Lung (tissue), 12 donors: ENCODE measurements around the gene UBXN4. TPM values are rescaled to one million over a fixed set of nuclear protein-coding genes. Genes with fewer than 3 reads are reported as not detected.

ENCODE experiments used
- ATAC-seq: fragments of 200-7000 bp; cut with Tn5 transposase; one replicate; pipeline ENCODE4 v1.9.1; 2020; ENCODE audit warnings: moderate number of reproducible peaks; ENCODE audit not compliant: insufficient read depth, low FRiP score
- DNase-seq, 3 donors: peaks; one replicate each; pipeline ENCODE4 v3.0.0-alpha.2; 2013 to 2017
- H3K27ac ChIP-seq, 2 donors: one replicate each; pipeline ENCODE4 v1.5.1; 2013; ENCODE audit warnings: mild to moderate bottlenecking in 2 of 2, moderate library complexity in 2 of 2, control low read depth in 1 of 2, inconsistent platforms in 1 of 2, low read depth in 1 of 2, low read length in 1 of 2
- H3K27me3 ChIP-seq, 3 donors: one replicate each; pipeline ENCODE4 v1.5.1; 2013; ENCODE audit warnings: low read length in 2 of 3; ENCODE audit not compliant: control insufficient read depth in 3 of 3, insufficient read depth in 3 of 3
- H3K36me3 ChIP-seq, 4 donors: one replicate each; pipeline ENCODE4 v1.5.1; 2013; ENCODE audit warnings: low read length in 4 of 4, mild to moderate bottlenecking in 1 of 4, moderate library complexity in 1 of 4; ENCODE audit not compliant: control insufficient read depth in 4 of 4, insufficient read depth in 4 of 4
- H3K4me1 ChIP-seq, 5 donors: one replicate each; pipeline ENCODE4 v1.5.1; 2013; ENCODE audit warnings: low read length in 5 of 5, mild to moderate bottlenecking in 2 of 5, moderate library complexity in 1 of 5; ENCODE audit not compliant: control insufficient read depth in 5 of 5, insufficient read depth in 5 of 5
- H3K4me3 ChIP-seq: one replicate; pipeline ENCODE4 v1.5.1; 2013; ENCODE audit warnings: mild to moderate bottlenecking, control low read depth, moderate library complexity
- H3K9ac ChIP-seq, 2 donors: one replicate each; pipeline ENCODE4 v1.5.1; 2013; ENCODE audit warnings: low read length in 2 of 2, control low read depth in 1 of 2; ENCODE audit not compliant: insufficient read depth in 1 of 2
- H3K9me3 ChIP-seq, 4 donors: one replicate each; pipeline ENCODE4 v1.5.1; 2013; ENCODE audit warnings: low read length in 3 of 4, mild to moderate bottlenecking in 1 of 4, moderate library complexity in 1 of 4; ENCODE audit not compliant: control insufficient read depth in 4 of 4, insufficient read depth in 3 of 4
- whole genome bisulfite sequencing, 2 donors: extraction: QIAGEN DNeasy Blood & Tissue Kit; methylation state at CpG; one replicate each; pipeline ENCODE4 v1.1.7; 2013; 5-methylcytosine and 5-hydroxymethylcytosine counted together
- polyA plus RNA-seq, 2 donors: library from polyadenylated mRNA; stranded (reverse); fragments of 200-250 nt; gene quantifications; one replicate each; pipeline ENCODE4 v1.2.1, GENCODE V29; 2013
- total RNA-seq, 2 donors: library from RNA; depleted of rRNA in 1 of 2; stranded (reverse); fragments of >200 nt in 1 of 2; gene quantifications; one replicate each; pipeline ENCODE4 v1.2.1, GENCODE V29; 2014 to 2021
- TF ChIP-seq, protein P1 (sequence below): IDR thresholded peaks from 2 replicates; pipeline ENCODE4 v1.5.1; 2012; ENCODE audit warnings: mild to moderate bottlenecking; ENCODE audit errors: control extremely low read depth, extremely low read depth
- donor health status: control.
- donor health status: control.
- donor health status: Bipolar disorder and iron deficiency.
- donor health status: healthy.
- donor health status: DM: yes; HTN: yes; CAD: no.

UBXN4 gene
- total and polyA plus RNA-seq, 4 donors: 39.7 to 121 (median 65.9) TPM

GRCh38 chr2:135741043-135741394 is 636 bp upstream of the UBXN4 start:
- no peak overlapping the region for H3K9ac ChIP-seq
- TF ChIP-seq, protein P1, sequence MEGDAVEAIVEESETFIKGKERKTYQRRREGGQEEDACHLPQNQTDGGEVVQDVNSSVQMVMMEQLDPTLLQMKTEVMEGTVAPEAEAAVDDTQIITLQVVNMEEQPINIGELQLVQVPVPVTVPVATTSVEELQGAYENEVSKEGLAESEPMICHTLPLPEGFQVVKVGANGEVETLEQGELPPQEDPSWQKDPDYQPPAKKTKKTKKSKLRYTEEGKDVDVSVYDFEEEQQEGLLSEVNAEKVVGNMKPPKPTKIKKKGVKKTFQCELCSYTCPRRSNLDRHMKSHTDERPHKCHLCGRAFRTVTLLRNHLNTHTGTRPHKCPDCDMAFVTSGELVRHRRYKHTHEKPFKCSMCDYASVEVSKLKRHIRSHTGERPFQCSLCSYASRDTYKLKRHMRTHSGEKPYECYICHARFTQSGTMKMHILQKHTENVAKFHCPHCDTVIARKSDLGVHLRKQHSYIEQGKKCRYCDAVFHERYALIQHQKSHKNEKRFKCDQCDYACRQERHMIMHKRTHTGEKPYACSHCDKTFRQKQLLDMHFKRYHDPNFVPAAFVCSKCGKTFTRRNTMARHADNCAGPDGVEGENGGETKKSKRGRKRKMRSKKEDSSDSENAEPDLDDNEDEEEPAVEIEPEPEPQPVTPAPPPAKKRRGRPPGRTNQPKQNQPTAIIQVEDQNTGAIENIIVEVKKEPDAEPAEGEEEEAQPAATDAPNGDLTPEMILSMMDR: no peak

GRCh38 chr2:135742325-135742757 is 686 bp downstream of the UBXN4 start:
- 0 to 1% methylated on average over 34 of the region's 34 CpGs for WGBS, 2 donors
- H3K4me1 ChIP-seq: peaks cover 2 to 9% (median 6%) of the 10 kb centered on the region in 5 donors
- peaks cover 0 to 12% (median 5%) of the 10 kb centered on the region in 4 donors for H3K36me3 ChIP-seq
- ATAC-seq (peak; percentile 43), DNase-seq (peak; percentile 68 to 84 (median 77))
- H3K27me3 ChIP-seq: no peaks in the 10 kb centered on the region
- H3K4me3 ChIP-seq: peak overlapping the region; percentile 82
- peak overlapping the region; percentile 99 for H3K27ac ChIP-seq
- TF ChIP-seq, protein P1: no peak
- H3K9ac ChIP-seq: peak overlapping the region; percentile 98 to 100
- no peaks in the 10 kb centered on the region for H3K9me3 ChIP-seq

More at GRCh38 chr2:135741043-135741394, 636 bp upstream of the UBXN4 start:
- no peaks in the 10 kb centered on the region for H3K9me3 ChIP-seq
- no peaks in the 10 kb centered on the region for H3K27me3 ChIP-seq
- 78 to 85% methylated on average over 11 of the region's 11 CpGs for WGBS, 2 donors
- no peak overlapping the region for H3K4me3 ChIP-seq
- DNase-seq (no peak), ATAC-seq (no peak)
- H3K36me3 ChIP-seq: peaks cover 0 to 10% (median 2%) of the 10 kb centered on the region in 4 donors
- H3K27ac ChIP-seq: peak overlapping the region in 1 of 2 donors; percentile 72
- H3K4me1 ChIP-seq: peaks cover 2 to 9% (median 6%) of the 10 kb centered on the region in 5 donors

- Histone ChIP-seq H3K4me3 (no peak overlapping the region), H3K4me1 (peaks cover 3 to 9% (median 6%) of the 10 kb centered on the region in 5 donors), H3K27me3 (no peaks in the 10 kb centered on the region), H3K36me3 (peaks cover 0 to 18% (median 7%) of the 10 kb centered on the region in 4 donors), H3K9me3 (no peaks in the 10 kb centered on the region), H3K9ac (no peak overlapping the region), H3K27ac (no peak overlapping the region)
- TF ChIP-seq, protein P1: no peak
- no peak for ATAC-seq
- WGBS, 2 donors: 76 to 85% methylated on average over 1 of the region's 1 CpG
- peak in 2 of 3 donors; percentile 13 to 20 for DNase-seq
Observed at GRCh38 chr2:135743860-135744259, 2.2 kb downstream of the UBXN4 start.
